H9 (cell line): ENCODE data around the gene PFN3. TPM values are rescaled to one million over a fixed set of nuclear protein-coding genes. Genes with fewer than 3 reads are reported as not detected.

Source experiments
- DNase-seq: peaks from one replicate; pipeline ENCODE4 v3.0.0-alpha.2; 2017
- H2AFZ ChIP-seq: one replicate; pipeline ENCODE4 v1.6.1; 2013; ENCODE audit warnings: mild to moderate bottlenecking, low read length, control low read depth, moderate library complexity
- H2AK5ac ChIP-seq: 2 replicates; pipeline ENCODE4 v1.6.1; 2013; ENCODE audit warnings: low read length, control low read depth, mixed read lengths; ENCODE audit not compliant: insufficient read length
- H2BK120ac ChIP-seq: one replicate; pipeline ENCODE4 v1.6.1; 2013; ENCODE audit warnings: low read depth, mild to moderate bottlenecking, low read length, control low read depth, inconsistent platforms; ENCODE audit not compliant: poor library complexity, severe bottlenecking
- H2BK12ac ChIP-seq: 2 replicates; pipeline ENCODE4 v1.6.1; 2013; ENCODE audit warnings: low read length, control low read depth, mixed read lengths, low read depth; ENCODE audit not compliant: insufficient read length
- H2BK15ac ChIP-seq: 2 replicates; pipeline ENCODE4 v1.6.1; 2013; ENCODE audit warnings: low read depth, low read length, control low read depth
- H2BK20ac ChIP-seq: one replicate; pipeline ENCODE4 v1.6.1; 2013; ENCODE audit warnings: low read depth, mild to moderate bottlenecking, low read length, control low read depth, inconsistent platforms; ENCODE audit not compliant: poor library complexity, severe bottlenecking
- H2BK5ac ChIP-seq: 2 replicates; pipeline ENCODE4 v1.6.1; 2013; ENCODE audit warnings: low read length, control low read depth, mixed read lengths; ENCODE audit not compliant: insufficient read length
- H3K14ac ChIP-seq: 2 replicates; pipeline ENCODE4 v1.6.1; 2013; ENCODE audit warnings: low read length, control low read depth; ENCODE audit not compliant: insufficient read depth
- H3K18ac ChIP-seq: 2 replicates; pipeline ENCODE4 v1.6.1; 2013; ENCODE audit warnings: low read depth, mild to moderate bottlenecking, mixed read lengths, low read length, control low read depth; ENCODE audit not compliant: insufficient read length
- H3K23ac ChIP-seq: 2 replicates; pipeline ENCODE4 v1.6.1; 2013; ENCODE audit warnings: low read length, control low read depth, mixed read lengths, low read depth; ENCODE audit not compliant: insufficient read length
- H3K23me2 ChIP-seq: 2 replicates; pipeline ENCODE4 v1.6.1; 2013; ENCODE audit warnings: low read depth, mild to moderate bottlenecking, mixed read lengths, low read length, control low read depth; ENCODE audit not compliant: insufficient read length, poor library complexity, severe bottlenecking
- H3K27ac ChIP-seq: 2 replicates; pipeline ENCODE4 v1.5.1; 2013; ENCODE audit warnings: low read length, control low read depth, mixed read lengths, low read depth; ENCODE audit not compliant: insufficient read length
- H3K27me3 ChIP-seq: 2 replicates; pipeline ENCODE4 v1.6.1; 2013; ENCODE audit warnings: low read length, control low read depth, inconsistent platforms; ENCODE audit not compliant: insufficient read depth
- H3K4ac ChIP-seq: 2 replicates; pipeline ENCODE4 v1.6.1; 2013; ENCODE audit warnings: low read depth, mild to moderate bottlenecking, control low read depth, inconsistent platforms, low read length, moderate library complexity
- H3K4me1 ChIP-seq: 2 replicates; pipeline ENCODE4 v1.6.1; 2013; ENCODE audit warnings: low read length, control low read depth, inconsistent platforms; ENCODE audit not compliant: insufficient read depth
- H3K4me2 ChIP-seq: 2 replicates; pipeline ENCODE4 v1.6.1; 2013; ENCODE audit warnings: low read length, control low read depth, mixed read lengths; ENCODE audit not compliant: insufficient read length, insufficient read depth
- H3K56ac ChIP-seq: 2 replicates; pipeline ENCODE4 v1.6.1; 2013; ENCODE audit warnings: low read depth, mild to moderate bottlenecking, mixed read lengths, low read length, control low read depth; ENCODE audit not compliant: insufficient read length
- H3K79me1 ChIP-seq: 2 replicates; pipeline ENCODE4 v1.6.1; 2013; ENCODE audit warnings: low read depth, mild to moderate bottlenecking, moderate library complexity, low read length, control low read depth, inconsistent platforms; ENCODE audit not compliant: insufficient read depth, poor library complexity, severe bottlenecking
- H3K79me2 ChIP-seq: 2 replicates; pipeline ENCODE4 v1.6.1; 2013; ENCODE audit warnings: low read length, control low read depth, inconsistent platforms; ENCODE audit not compliant: insufficient read depth
- H3K9ac ChIP-seq: 2 replicates; pipeline ENCODE4 v1.6.1; 2013; ENCODE audit warnings: low read length, control low read depth, mixed read lengths; ENCODE audit not compliant: insufficient read length; ENCODE audit errors: extremely low read depth
- H3K9me3 ChIP-seq: one replicate; pipeline ENCODE4 v1.6.1; 2013; ENCODE audit warnings: low read depth, low read length, inconsistent platforms; ENCODE audit not compliant: control insufficient read depth
- H3T11ph ChIP-seq: one replicate; pipeline ENCODE4 v1.6.1; 2013; ENCODE audit warnings: mild to moderate bottlenecking, low read length, control low read depth, inconsistent platforms
- H4K20me1 ChIP-seq: one replicate; pipeline ENCODE4 v1.6.1; 2013; ENCODE audit not compliant: control insufficient read depth, insufficient read length, insufficient read depth
- H4K5ac ChIP-seq: 2 replicates; pipeline ENCODE4 v1.6.1; 2013; ENCODE audit warnings: low read depth, mild to moderate bottlenecking, mixed read lengths, low read length, control low read depth; ENCODE audit not compliant: insufficient read length
- H4K8ac ChIP-seq: replicated peaks from 2 replicates; pipeline ENCODE4 v1.6.1; 2013; ENCODE audit warnings: low read length, control low read depth, mixed read lengths, low read depth; ENCODE audit not compliant: insufficient read length
- H4K91ac ChIP-seq: 2 replicates; pipeline ENCODE4 v1.6.1; 2013; ENCODE audit warnings: low read depth, mild to moderate bottlenecking, moderate library complexity, mixed read lengths, low read length, control low read depth; ENCODE audit not compliant: insufficient read length
- H3K27ac Mint-ChIP-seq, 3 experiments: 2 replicates in 2 of 3; 3 replicates in 1 of 3; pipeline ENCODE4 v1.8.0; 2020 to 2021; ENCODE audit warnings: mixed read lengths in 3 of 3, mild to moderate bottlenecking in 1 of 3, moderate library complexity in 1 of 3
- H3K27me3 Mint-ChIP-seq: 2 replicates; pipeline ENCODE4 v1.8.0; 2021; ENCODE audit warnings: low read depth, mild to moderate bottlenecking, moderate library complexity, mixed read lengths
- H3K36me3 Mint-ChIP-seq, 3 experiments: 2 replicates in 2 of 3; 3 replicates in 1 of 3; pipeline ENCODE4 v1.8.0; 2020 to 2021; ENCODE audit warnings: low read depth in 3 of 3, mixed read lengths in 3 of 3; ENCODE audit not compliant: insufficient read depth in 1 of 3
- H3K4me1 Mint-ChIP-seq, 2 experiments: 2 replicates each; pipeline ENCODE4 v1.8.0; 2020; ENCODE audit warnings: mixed read lengths in 2 of 2
- H3K4me3 Mint-ChIP-seq, 2 experiments: 2 replicates in 1 of 2; 3 replicates in 1 of 2; pipeline ENCODE4 v1.8.0; 2020 to 2021; ENCODE audit warnings: mild to moderate bottlenecking in 2 of 2, mixed read lengths in 2 of 2, moderate library complexity in 1 of 2
- H3K9me3 Mint-ChIP-seq, 2 experiments: 2 replicates in 1 of 2; 3 replicates in 1 of 2; pipeline ENCODE4 v1.8.0; 2020; ENCODE audit warnings: mild to moderate bottlenecking in 2 of 2, mixed read lengths in 2 of 2, moderate library complexity in 1 of 2
- WGBS: extraction: QIAGEN DNeasy Blood & Tissue Kit; methylation state at CpG from one replicate; pipeline ENCODE4 v1.1.7; 2013; ENCODE audit warnings: missing lambda C conversion rate, low lambda C conversion rate, mixed read lengths; ENCODE audit not compliant: insufficient read length; ENCODE audit errors: extremely low coverage; 5-methylcytosine and 5-hydroxymethylcytosine counted together
- total RNA-seq: library from RNA; stranded (reverse); gene quantifications from 2 replicates; pipeline ENCODE4 v1.2.1, GENCODE V29; 2021
- TF ChIP-seq, protein P1 (sequence below): fragments of 200-600 bp; sonication (generic); conservative IDR thresholded peaks from 3 replicates; pipeline ENCODE4 v1.8.0; 2021; ENCODE audit warnings: antibody characterized with exemption, mild to moderate bottlenecking

The PFN3 gene
- total RNA-seq, 1 experiment from 2014 or later, result not detected

GRCh38 chr5:177402271-177403043 is 2.0 kb upstream of the PFN3 start:
- Histone ChIP-seq H3K4me1 (no peaks in the 10 kb centered on the region), H4K5ac (no peak overlapping the region), H3K4me2 (peak overlapping the region; percentile 60), H2BK5ac (no peak overlapping the region), H3K27me3 (peaks cover 12% of the 10 kb centered on the region; the same call in 1 of the 2 replicates), H3K9me3 (no peaks in the 10 kb centered on the region), H3K4ac (no peak overlapping the region), H3K14ac (no peak overlapping the region), H3K23me2 (peaks cover 23% of the 10 kb centered on the region), H3K18ac (peak overlapping the region; percentile 21), H4K8ac (no peak overlapping the region), H2BK12ac (no peak overlapping the region), H3K56ac (no peak overlapping the region), H2AK5ac (no peak overlapping the region), H2BK15ac (no peak overlapping the region), H3K79me2 (no peaks in the 10 kb centered on the region), H2BK120ac (no peak overlapping the region), H2BK20ac (no peak overlapping the region), H4K91ac (no peak overlapping the region), H2AFZ (peak overlapping the region; percentile 19), H4K20me1 (no peaks in the 10 kb centered on the region), H3K9ac (no peak overlapping the region), H3K23ac (no peak overlapping the region), H3T11ph (no peak overlapping the region), H3K27ac (no peak overlapping the region), H3K79me1 (no peaks in the 10 kb centered on the region)
- WGBS, result no CpG with 5 or more reads among the region's 49 CpGs
- Mint-ChIP-seq H3K27me3 (peaks cover 77% of the 10 kb centered on the region), H3K36me3 (no peaks in the 10 kb centered on the region), H3K9me3 (peaks cover 0 to 2% of the 10 kb centered on the region in 2 experiments; a peak in 2 of 5 replicates), H3K4me1 (peaks cover 10 to 11% of the 10 kb centered on the region in 2 experiments), H3K27ac (no peak overlapping the region), H3K4me3 (peak overlapping the region; percentile 63 to 89)
- peak; percentile 92 for DNase-seq
- TF ChIP-seq, protein P1, sequence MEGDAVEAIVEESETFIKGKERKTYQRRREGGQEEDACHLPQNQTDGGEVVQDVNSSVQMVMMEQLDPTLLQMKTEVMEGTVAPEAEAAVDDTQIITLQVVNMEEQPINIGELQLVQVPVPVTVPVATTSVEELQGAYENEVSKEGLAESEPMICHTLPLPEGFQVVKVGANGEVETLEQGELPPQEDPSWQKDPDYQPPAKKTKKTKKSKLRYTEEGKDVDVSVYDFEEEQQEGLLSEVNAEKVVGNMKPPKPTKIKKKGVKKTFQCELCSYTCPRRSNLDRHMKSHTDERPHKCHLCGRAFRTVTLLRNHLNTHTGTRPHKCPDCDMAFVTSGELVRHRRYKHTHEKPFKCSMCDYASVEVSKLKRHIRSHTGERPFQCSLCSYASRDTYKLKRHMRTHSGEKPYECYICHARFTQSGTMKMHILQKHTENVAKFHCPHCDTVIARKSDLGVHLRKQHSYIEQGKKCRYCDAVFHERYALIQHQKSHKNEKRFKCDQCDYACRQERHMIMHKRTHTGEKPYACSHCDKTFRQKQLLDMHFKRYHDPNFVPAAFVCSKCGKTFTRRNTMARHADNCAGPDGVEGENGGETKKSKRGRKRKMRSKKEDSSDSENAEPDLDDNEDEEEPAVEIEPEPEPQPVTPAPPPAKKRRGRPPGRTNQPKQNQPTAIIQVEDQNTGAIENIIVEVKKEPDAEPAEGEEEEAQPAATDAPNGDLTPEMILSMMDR, result peak; percentile 72
